Epithelial cell of prostate (primary cell): ENCODE results near the gene PRKD3.

Experiments
- DNase-seq: peaks from one replicate; pipeline ENCODE4 v3.0.0-alpha.2; 2011; ENCODE audit warnings: low read depth, low spot score
- H3K27ac ChIP-seq: fragments of 450-650 bp; 2 replicates; pipeline ENCODE4 v1.5.1; 2017; ENCODE audit warnings: mild to moderate bottlenecking

The PRKD3 gene

DNA sequence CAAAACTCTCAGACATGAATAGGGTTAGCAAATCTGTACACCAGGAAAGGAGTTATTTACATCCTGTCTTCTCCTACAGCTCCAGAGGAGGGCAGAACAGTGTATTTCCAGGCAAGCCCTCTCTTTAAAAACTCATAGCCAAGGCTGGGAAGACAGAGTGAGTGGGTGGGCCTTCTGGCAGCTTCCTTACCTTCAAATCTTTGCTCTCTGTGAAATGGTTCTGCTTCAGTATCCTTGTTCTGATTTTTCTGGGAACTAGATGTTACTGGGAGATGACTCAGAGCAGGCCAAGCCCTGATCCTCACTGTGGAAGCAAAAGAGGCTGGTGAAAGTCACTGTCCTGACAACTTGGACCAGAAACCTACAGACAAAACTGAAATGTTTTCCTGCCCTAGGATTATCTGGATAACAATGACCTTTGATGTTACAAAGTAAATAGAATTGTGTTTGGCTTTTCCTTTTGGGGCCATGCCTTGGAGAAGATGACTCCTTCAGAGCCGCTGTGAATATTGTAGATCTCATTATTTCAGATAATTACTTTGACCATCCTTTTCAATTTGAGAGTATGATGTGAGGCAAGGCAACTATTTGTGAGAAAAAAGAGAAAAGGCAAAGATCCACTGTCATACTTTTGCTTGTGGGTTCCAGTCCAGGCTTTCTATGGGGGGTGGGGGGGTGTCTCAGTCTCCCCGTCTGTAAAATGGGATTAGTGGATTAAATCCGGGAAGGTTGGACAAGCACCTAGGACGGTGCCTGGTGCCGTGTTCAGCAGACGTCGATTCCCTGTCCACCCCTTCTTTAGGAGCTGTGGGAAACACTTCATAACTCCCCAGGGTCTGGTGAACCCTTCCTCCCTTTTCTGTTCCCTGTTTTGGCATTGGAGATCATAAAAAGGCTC lies 19.2 kb upstream of the PRKD3 start:
- H3K27ac ChIP-seq = peak overlapping the region; percentile 35
- no peak for DNase-seq

GRCh38 chr2:37342591-37343220 lies 18.1 kb upstream of the PRKD3 start:
- no peak overlapping the region for H3K27ac ChIP-seq
- no peak for DNase-seq

DNA sequence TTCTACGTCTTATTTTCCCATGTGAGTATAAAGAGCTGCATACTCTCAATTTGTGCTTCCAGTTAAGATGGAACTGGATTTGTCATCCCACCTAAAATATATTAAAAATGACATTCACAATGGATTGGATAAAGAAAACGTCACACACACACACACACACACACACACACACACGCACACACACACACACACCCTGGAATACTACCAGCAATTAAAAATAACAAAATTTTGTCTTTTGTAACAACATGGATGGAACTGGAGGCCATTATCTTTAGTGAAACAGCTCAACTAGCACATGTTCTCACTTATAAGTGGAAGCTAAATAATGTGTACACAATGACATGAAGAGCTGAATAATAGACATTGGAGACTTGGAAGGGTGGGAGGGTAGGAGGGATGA lies 16.0 kb upstream of the PRKD3 start:
- no peak for DNase-seq
- H3K27ac ChIP-seq = no peak overlapping the region

DNA sequence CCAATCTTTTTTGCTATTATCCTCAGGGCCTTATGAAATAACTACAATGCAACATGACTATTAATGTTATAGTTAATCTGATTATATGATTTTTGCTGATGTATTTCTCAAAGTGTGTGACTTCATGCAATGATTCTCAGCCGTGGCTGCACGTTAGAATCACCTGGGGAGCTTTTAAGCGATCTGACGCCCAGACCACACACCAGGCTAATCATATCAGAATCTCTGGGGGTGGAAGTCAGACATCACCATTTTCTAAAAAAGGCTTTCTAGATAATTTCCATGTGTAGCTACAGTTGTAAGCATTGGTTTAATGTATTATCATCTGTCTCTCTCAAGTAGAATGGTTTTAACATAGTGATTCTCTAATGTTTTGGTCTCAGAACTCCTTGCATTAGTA lies 14.3 kb upstream of the PRKD3 start:
- no peak overlapping the region for H3K27ac ChIP-seq
- DNase-seq = no peak

DNA sequence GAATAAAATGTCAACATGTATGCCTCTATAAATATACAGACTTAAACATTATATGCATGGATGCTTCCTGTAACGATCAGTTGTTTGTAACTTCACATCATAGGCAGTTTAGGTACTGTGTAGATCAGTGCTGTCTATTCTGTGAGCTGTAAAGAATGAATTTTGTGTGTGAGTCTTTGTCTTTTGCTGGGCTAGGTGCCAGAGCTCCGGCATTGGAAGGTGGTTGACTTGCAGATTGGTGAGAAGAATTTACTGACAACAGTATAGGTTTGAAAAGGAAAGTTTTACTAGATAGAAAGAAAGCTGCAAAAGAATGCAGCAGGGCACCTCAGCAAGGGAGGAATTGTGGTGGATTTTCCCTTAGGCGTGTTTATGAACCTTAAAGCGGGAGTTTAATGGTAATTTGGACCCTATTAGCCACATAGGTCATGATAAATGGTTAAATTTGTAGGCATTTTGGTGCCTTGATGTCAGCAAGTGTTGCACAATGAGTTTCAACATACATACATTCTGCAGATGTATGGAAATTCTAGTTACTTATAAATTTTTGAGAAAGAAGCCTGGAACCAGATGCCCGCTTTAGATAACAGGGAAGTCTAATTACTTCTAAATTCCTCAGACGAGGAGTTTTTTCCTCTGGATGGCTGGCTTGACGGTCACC lies 13.1 kb upstream of the PRKD3 start:
- no peak overlapping the region for H3K27ac ChIP-seq
- DNase-seq = no peak

DNA sequence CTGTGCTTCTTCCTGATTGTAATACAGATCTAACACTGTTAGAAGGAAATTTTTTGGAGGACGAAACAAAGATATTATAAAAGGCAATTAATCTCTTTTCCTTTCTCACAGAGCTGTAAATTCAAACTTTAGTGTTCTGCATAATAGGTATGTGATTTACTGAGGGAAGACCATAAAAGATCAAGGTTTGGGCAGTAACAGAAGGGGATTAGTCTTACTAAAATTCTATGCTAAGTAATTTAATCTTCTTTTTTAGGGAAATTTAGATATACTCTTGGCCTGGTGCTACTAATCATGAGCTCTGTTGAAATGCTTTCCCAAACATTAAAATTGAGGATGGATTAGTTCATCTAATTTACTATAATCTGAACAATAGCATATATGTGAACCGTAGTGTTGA lies 11.0 kb upstream of the PRKD3 start:
- H3K27ac ChIP-seq = no peak overlapping the region
- no peak for DNase-seq

DNA sequence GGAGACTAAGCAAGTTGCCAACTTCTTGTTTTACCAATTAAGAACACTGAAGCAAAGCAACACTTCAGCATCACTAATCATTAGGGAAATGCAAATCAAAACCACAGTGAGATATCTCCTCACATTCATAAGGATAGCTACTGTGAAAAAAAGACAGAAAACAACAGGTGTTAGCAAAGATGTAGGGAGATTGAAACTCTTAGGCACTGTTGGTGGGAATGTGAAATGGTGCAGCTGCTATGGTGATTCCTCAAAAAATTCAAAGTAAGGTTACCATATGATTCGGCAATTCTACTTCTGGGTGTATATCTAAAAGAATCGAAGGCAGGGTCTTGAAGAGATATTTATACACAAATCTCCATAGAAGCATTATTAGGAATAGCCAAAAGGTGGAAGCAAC lies 8.6 kb upstream of the PRKD3 start:
- DNase-seq = no peak
- H3K27ac ChIP-seq = no peak overlapping the region

GRCh38 chr2:37332560-37332959 lies 7.9 kb upstream of the PRKD3 start:
- H3K27ac ChIP-seq = no peak overlapping the region
- no peak for DNase-seq

DNA sequence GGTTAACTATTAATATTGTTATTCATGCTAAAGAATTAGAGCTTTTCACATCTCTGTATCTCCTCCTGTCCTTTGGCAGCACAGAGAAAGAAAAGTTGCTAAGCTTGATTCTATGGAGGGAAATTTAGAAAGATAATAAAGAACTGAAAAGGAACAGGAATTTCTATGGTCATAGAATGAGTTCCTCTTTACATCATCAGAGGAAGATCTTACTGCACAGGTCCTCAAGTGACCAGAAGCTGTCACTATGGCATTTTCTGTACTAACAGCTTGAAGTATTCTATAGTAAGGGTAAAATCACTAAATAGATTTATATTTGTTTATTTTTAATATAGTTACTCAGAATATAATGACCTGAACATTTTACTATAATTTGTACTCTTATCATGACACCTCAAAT lies 6.0 kb upstream of the PRKD3 start:
- DNase-seq = no peak
- no peak overlapping the region for H3K27ac ChIP-seq

DNA sequence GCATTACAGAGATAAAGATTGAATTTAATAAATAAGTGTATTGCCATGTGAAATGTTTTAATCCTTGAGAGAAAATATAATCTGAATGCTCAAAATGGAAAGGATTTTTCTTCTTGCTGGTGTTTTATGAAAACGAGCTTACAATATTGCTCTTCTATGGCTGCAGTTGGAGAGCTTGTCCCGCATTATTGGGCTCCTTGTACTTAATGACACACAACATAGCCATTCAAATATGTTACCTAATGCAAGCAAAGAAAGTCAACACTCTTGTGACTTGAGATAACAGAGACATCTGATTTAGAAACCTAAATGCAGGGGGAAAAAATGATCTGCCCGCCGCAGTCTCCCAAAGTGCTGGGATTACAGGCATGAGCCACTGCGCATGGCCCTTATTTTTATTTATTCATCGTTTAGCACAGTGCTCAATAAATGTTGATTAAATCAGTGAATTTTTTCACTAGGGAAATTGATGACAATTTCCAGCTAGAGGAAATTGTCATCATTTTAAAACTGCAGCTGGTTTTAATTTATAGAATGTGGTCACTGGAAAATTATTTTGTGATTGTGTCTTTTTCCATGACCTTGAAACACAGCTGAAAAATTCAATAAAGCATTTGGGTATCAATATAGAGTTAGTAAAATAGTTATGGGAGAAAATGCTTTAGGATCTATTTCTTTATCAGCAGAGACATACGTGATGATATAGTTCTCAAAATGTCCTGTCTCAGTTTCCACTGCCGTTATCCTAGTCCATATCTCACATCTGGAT lies 2.4 kb upstream of the PRKD3 start:
- DNase-seq = no peak
- H3K27ac ChIP-seq = no peak overlapping the region

DNA sequence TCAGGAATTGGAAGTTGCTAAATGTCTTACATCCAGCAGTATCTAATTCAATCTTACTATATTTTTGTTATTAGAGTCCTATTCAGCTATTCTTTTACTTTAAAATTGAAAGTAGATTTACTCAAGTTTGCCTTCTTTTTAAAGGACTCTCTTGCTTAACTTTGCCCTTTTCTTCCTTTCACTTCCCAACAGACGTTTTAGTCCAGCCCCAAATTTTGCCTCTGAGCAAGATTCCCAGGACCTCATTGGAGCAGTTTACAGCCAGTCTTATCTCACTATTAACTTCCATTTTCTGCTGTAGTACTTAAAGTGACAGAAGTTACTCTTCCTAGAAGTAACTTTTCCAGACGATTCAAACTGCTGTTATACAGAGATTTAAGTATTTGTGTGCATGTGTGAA lies 1.7 kb upstream of the PRKD3 start:
- DNase-seq = no peak
- H3K27ac ChIP-seq = no peak overlapping the region

DNA sequence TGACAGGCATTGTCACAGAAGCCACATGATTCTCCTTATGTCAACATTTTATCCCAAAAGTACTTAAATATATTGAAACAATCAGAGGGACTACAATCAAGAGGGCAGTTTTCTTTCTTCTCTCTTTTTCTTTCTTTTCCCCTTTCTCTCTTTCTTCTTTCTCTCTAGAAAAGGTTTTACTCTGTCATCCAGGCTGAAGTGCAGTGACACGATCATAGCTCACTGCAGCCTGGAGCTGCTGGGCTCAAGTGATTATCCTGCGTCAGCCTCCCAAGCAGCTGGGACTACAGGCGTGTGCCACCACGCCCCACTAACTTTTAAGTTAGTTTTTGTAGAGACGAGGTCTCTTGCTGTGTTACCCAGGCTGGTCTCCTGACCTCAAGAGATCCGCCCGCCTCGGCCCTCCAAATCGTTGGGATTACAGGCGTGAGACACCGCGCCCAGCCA lies 1.0 kb upstream of the PRKD3 start:
- DNase-seq = no peak
- no peak overlapping the region for H3K27ac ChIP-seq

- peak overlapping the region; percentile 41 for H3K27ac ChIP-seq
- no peak for DNase-seq
Observed at GRCh38 chr2:37324536-37324785, 172 bp downstream of the PRKD3 start.

DNA sequence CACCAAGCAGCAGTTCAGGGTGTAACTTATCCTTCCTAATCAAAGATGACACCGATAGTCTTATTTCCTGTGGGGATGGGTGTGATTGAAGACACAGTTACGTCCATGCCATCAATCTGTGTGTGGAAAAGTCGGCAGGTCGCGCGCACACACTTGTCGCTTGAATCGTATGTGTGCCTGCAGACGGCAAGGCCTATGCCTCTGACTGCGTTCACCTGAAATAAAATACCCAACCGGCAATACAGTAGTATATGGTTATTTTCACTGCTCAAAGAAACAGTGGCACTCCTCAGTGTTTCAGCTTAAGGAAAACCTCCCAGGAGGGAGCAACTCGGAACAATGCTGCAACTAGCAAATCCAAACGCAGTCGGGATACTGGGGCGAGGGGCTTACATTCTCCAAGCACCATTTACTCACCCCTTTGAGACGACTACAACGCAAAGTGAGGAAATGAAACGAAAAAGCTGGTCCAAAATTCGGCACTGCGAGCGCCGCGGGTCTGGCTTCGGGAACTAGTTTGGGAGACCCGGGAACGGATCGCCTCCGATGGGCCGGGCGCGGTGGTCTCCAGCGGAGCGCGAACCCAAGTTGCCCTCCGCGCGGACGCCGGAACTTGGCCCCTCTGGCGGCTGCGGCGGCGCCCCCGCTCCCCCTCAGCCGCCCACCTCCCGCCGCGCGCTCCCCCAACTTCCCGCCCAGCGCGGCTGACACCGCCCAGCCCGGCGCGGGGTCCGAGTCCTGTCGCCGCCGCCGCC lies 675 bp downstream of the PRKD3 start:
- no peak for DNase-seq
- peak overlapping the region; percentile 41 for H3K27ac ChIP-seq

GRCh38 chr2:37323176-37323780 lies 1.4 kb downstream of the PRKD3 start:
- H3K27ac ChIP-seq = peak overlapping the region; percentile 41
- no peak for DNase-seq

GRCh38 chr2:37322368-37322767 lies 2.3 kb downstream of the PRKD3 start:
- DNase-seq = no peak

DNA sequence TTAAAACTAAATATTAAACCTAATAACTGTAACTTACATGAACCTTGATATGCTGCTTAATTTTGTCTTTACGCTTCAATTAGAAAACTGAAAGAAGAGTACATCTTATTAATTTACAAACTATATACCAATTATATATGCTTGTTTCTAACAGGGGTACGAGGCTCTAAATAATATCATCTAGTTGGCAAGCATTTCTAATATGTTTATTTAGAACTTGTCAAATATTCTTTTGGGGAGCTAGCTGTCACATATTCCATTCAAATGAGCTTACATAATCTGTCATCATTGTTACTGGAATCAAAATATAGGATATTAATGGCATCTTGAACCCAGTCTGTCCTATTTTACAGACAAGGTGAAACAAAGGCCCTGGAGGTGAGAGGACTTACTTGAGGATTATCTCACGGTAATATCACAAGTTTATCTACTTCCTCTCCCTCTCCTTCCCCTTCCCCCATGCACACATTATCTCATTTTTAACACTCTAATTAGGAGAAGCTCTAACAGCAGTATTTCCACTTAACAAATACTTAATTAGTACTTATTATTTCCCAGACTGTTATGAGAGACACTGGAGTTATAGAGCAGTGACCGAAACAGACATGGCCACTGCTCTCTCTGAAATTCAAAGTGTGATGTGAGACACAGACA lies 3.5 kb downstream of the PRKD3 start:
- no peak for DNase-seq
- H3K27ac ChIP-seq = no peak overlapping the region

More at GRCh38 chr2:37322368-37322767, 2.3 kb downstream of the PRKD3 start:
- no peak overlapping the region for H3K27ac ChIP-seq

DNA sequence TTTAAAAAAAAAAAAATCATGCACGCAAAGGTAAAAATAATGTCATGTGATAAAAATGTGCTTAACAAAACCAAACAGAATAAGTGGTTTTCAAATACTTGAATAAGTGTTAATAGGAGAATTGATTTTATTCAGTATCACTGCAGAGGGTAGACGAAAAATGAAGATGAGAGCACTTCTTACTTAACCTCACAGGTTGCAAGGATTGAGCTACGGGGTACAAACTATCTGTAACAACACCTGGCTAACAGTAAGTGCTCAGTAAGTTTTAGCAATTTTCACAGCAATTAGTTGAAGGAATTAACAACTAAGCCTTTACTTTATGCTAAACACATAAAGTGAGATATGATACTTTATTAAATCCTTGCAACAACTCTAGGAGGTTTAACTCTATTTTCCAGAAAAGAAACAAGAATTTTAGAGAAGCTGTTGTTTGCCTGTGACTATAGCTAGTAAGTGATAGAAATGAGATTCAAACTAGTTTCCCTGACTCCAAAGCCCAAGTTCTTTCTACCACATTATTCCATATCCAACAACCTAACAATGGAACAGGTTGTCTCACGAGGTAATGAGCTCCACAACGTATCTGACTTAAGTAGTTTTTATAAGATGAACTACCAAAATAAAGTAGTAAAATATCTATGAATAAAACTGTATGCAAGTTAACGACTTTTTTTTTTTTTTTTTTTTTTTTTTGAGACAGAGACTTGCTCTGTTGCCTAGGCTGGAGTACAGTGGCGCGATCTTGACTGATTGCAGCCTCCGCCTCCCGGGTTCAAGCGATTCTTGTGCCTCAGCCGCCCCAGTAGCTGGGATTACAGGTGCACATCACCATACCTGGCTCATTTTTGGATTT lies 4.7 kb downstream of the PRKD3 start:
- no peak overlapping the region for H3K27ac ChIP-seq
- DNase-seq = no peak
